Mesangial cell (primary cell): Measurements from ENCODE around the gene TRIM16. TPM values are rescaled to one million over a fixed set of nuclear protein-coding genes. Genes with fewer than 3 reads are reported as not detected.

ENCODE experiments used
- total RNA-seq: library from RNA; depleted of rRNA; stranded (reverse); fragments of >200 nt; gene quantifications from 2 replicates; pipeline ENCODE4 v1.2.3, GENCODE V29; 2015

The TRIM16 gene
- 27.9 and 32.1 TPM in 2 replicates for total RNA-seq

GRCh38 chr17:15683824-15684478 lies at the start of gene TRIM16:
Gene TRIM16, minus strand, starts transcription at chr17:15684311. Its CDS starts 32,702 bp downstream, at chr17:15651609.

GRCh38 chr17:15731900-15732299 lies 47.8 kb upstream of the TRIM16 start, which contains the start of gene TBC1D26:
Gene TBC1D26, plus strand, starts transcription at chr17:15732283. Its CDS starts 3,066 bp downstream, at chr17:15735349.

GRCh38 chr17:15699413-15699924 lies 15.4 kb upstream of the TRIM16 start, which contains the start of gene ZNF286A:
Gene ZNF286A, plus strand, starts transcription at chr17:15699752. Its CDS starts 578 bp downstream, at chr17:15700330.

GRCh38 chr17:15619331-15620058 lies 64.6 kb downstream of the TRIM16 start, which contains the start of gene FBXW10B:
Gene FBXW10B, minus strand, starts transcription at chr17:15619704. Its CDS starts 192 bp downstream, at chr17:15619512.

Other genes with a start within 250 kb of the TRIM16 start
- 1.6 TPM in 1 of 2 replicates, not detected in the other for gene CDRT4, start 216.7 kb downstream of the TRIM16 start, total RNA-seq
- gene TVP23C, start 120.8 kb downstream of the TRIM16 start, total RNA-seq = 2.6 and 7.4 TPM in 2 replicates
- not detected in 2 replicates for gene FBXW10B, start 64.6 kb downstream of the TRIM16 start, total RNA-seq
- 29.2 and 29.3 TPM in 2 replicates for gene ZNF286A, start 15.4 kb upstream of the TRIM16 start, total RNA-seq
- gene TBC1D26, start 48.0 kb upstream of the TRIM16 start, total RNA-seq = under 0.01 TPM in 1 of 2 replicates, not detected in the other